Glomerular endothelial cell (primary cell): Measurements from ENCODE around the gene RAD51B. TPM values are rescaled to one million over a fixed set of nuclear protein-coding genes. Genes with fewer than 3 reads are reported as not detected.
"Not testable (repeated sequence)": the region's sequence is repeated elsewhere in the genome, so short reads cannot be mapped to it uniquely, and the experiment has no call there.

Source experiments
- DNase-seq: peaks from one replicate; pipeline ENCODE4 v3.0.0-alpha.2; 2011; ENCODE audit warnings: low read depth, low spot score; ENCODE audit errors: extremely low read depth
- total RNA-seq: library from RNA; depleted of rRNA; stranded (reverse); fragments of >200 nt; gene quantifications from 2 replicates; pipeline ENCODE4 v1.2.3, GENCODE V29; 2015

The RAD51B gene
- total RNA-seq, 1 donor from 2014 or later = 9.7 TPM

GRCh38 chr14:68412505-68413465 is 593.2 kb downstream of the RAD51B start:
- no peak for DNase-seq

- DNase-seq = no peak
Measured at GRCh38 chr14:68413509-68413908, 593.9 kb downstream of the RAD51B start.

GRCh38 chr14:68414121-68414520 is 594.5 kb downstream of the RAD51B start:
- no peak for DNase-seq

- no peak for DNase-seq
Measured at GRCh38 chr14:68416171-68416570, 596.6 kb downstream of the RAD51B start.

- no peak for DNase-seq
Measured at GRCh38 chr14:68417009-68417650, 597.6 kb downstream of the RAD51B start.

- no peak for DNase-seq
Measured at GRCh38 chr14:68418174-68419118, 598.9 kb downstream of the RAD51B start.

- no peak for DNase-seq
Measured at GRCh38 chr14:68420350-68420749, 600.8 kb downstream of the RAD51B start.

GRCh38 chr14:68421116-68421515 is 601.5 kb downstream of the RAD51B start:
- DNase-seq = no peak

- no peak for DNase-seq
Measured at GRCh38 chr14:68423686-68424085, 604.1 kb downstream of the RAD51B start.

GRCh38 chr14:68424443-68425172 is 605.0 kb downstream of the RAD51B start:
- DNase-seq = no peak

GRCh38 chr14:68426661-68427549 is 607.3 kb downstream of the RAD51B start:
- DNase-seq = no peak

GRCh38 chr14:68427550-68427890 is 607.9 kb downstream of the RAD51B start:
- DNase-seq = no peak

- not testable (repeated sequence) for DNase-seq
Measured at GRCh38 chr14:68428900-68429299, 609.3 kb downstream of the RAD51B start.

GRCh38 chr14:68434173-68434572 is 614.6 kb downstream of the RAD51B start:
- DNase-seq = not testable (repeated sequence)

GRCh38 chr14:68435631-68436030 is 616.1 kb downstream of the RAD51B start:
- not testable (repeated sequence) for DNase-seq

GRCh38 chr14:68439676-68440075 is 620.1 kb downstream of the RAD51B start:
- DNase-seq = no peak

- no peak for DNase-seq
Measured at GRCh38 chr14:68440820-68441219, 621.2 kb downstream of the RAD51B start.

GRCh38 chr14:68441542-68441941 is 622.0 kb downstream of the RAD51B start:
- DNase-seq = no peak
